GM15510 (cell line): Measurements from ENCODE around the gene GRIK2.

Experiments
- POLR2A ChIP-seq: IDR thresholded peaks from 3 replicates; pipeline ENCODE4 v1.6.1; 2011; ENCODE audit warnings: borderline replicate concordance; ENCODE audit not compliant: insufficient read length; ENCODE audit errors: extremely low read depth

Gene GRIK2

DNA sequence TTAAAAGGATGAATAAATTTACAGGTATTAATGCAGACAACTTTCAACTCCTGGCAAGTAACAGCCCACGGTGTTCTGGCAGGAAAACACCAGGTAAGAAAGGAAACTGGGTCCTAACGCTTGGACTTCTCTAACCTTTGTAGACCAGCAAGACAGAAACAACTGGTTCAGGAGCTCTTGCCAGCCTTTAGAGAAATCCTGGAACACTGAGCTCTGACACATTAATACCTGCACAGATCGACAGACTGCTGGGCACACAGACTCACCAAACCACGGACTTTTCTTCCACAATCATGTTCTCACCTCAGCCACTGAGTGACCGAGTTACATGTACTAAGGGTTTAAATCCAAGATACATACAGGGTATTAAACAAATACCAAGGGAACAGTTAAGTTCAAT, 36.3 kb downstream of the GRIK2 start:
- no peak for TF ChIP-seq POLR2A

DNA sequence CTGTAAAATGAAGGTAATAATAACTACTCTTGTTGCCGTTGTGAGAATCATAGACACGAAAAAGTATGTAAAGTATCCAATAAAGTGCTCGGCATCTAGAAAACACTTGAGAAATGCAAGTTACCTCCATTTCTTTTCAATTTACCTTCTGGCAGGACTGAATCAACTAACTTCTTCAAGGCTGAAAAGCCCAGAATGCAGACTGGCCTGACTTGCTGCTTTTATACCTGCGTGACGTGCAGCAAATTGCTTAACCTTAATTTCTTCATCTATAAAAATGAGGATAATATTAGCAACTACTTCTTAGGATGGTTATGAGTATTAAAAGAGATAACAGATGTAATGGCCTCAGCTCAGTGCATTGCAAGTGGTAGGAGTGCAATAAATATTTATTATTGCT, 39.6 kb downstream of the GRIK2 start:
- TF ChIP-seq POLR2A: no peak

DNA sequence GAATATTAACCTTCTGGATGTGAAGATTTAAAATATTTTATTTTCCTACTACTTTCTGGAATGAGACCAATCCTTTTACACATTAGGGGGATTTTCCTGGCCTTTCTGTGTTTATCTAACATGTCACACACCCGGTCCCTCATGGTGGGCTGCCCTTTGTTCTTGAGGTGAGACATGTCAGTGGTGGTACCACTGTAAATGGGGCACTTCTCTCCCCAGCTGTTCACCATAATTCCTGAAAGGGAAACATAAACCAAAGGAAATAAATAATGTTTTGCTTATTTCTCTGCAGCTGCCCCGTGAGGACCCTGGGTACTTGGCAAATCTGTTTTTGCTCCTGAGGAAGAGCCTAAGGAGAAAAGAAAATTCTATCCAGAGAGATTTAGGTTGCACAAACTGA, 41.1 kb downstream of the GRIK2 start:
- TF ChIP-seq POLR2A: no peak

DNA sequence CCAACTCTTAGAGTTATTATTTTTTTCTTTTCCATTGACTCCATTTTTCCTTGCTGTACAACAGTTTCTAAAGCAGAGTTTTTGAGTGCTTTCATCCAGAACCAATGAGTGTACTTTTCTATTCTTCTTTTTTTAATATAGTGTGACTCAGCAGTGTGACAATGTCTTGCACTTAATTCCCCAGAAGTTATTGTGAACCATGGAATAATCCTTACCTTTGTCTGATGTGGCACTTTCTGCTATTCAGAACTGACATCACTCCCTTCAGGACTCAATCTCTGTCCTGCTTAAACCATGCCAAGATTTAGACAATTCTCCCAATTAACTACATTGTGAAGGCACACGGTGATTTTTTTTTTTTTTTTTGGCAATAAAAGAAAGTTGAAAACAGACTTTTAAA, 41.5 kb downstream of the GRIK2 start:
- no peak for TF ChIP-seq POLR2A

DNA sequence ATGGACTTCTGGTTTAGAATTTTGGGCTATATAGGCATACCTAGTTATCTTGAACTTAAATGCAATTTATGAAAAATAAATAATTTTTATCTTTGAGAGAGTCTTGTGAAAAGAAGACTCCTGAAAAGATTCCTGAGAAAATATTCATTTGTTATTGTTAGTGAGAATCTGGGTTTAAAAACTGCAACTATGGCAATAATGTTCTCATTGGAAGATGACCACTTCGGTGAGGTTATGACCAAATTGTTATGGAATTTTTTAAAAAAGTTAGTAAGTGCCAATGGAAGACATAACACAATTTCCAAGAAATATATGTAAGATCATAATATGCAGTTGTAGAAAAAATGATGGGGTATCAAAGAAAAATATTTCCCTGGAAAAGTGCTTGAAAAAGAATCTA, 46.3 kb downstream of the GRIK2 start:
- TF ChIP-seq POLR2A: no peak

DNA sequence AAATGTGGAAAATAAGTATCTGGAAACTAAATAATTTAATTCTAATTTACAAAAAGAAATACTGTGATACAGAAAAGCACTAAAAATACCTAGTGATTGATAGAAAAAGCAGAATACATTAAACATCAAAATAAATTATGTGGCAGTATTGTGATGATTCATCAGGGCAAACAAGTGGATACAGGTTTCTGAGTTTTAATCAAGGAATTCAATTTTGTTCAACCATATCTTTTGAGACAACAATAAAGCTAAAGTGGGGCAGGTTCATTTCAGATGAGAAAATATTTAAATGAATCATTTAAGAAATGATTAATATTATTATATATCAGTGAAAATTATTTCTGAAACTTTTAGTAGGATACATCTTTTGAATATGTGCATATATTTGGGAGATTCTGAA, 49.8 kb downstream of the GRIK2 start:
- no peak for TF ChIP-seq POLR2A

DNA sequence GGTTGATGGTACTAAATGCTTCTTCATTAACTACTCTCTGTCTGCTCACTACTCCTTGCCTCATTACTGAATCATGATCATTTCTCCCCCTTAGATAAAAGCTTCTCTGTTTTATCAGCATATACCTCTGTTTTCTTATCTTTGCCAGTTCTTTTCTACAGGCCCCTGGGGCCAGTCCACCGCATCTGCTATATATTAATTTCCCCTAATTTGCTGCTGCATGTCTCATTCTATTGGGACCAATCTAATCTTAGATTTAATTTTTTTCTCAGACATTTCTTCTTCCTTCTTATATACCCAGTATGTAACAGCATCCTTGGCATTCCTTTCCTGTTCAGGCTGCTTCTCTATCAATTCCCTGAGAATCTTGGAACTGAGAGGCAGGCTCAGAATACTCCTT, 51.2 kb downstream of the GRIK2 start:
- no peak for TF ChIP-seq POLR2A

DNA sequence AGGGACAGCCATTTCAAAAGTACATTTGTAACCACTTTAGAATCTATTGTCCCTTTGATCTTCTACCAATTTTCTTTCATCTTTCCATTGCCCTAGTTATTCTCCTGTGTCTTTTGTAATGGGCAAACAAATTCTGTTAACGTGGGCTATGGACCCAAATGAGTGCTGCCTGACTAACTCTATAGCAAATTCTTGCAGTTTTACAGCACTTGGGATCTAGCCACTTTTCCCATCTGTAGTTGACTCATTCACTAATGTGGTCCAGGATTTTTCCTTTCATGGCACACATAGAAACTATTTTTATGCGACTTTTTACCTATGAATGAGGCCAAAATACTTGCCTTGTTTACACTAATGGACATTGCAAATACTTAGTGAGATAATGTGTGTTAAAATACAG, 52.0 kb downstream of the GRIK2 start:
- no peak for TF ChIP-seq POLR2A

DNA sequence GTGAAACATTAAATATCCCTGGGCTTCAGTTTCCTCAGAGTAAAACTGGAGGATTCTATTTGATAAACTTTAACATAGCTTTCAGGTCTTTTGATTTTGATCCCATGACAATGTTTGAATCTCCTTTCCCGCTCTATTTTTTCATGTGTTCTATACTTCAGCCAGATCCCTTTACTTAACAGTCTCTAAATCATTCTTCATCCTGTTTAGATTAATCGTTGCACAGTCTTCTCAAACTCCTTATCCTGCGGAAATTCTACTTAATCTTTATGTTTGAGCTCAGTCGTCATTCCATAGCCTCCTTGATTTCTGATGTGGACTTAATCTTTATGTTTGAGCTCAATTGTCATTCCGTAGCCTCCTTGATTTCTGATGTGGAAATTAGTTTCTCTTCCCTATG, 57.4 kb downstream of the GRIK2 start:
- TF ChIP-seq POLR2A: no peak

DNA sequence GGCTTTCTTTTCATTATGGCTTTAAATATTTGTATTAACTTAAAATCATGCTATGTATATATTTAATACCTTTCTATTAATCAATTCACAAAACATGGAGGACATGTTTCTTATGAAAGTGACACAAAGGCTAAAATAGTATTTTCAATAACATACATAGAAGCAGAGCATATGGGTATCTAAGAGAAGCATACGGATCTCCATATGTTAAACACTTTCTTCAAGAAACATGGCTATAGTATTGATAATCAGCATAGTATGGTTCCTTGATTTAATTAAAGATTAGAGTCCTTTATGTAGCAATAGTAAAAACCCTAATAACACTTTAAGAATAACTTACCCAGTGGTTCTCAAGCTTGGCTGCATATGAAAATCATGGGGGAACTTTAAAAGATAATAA, 58.5 kb downstream of the GRIK2 start:
- no peak for TF ChIP-seq POLR2A

DNA sequence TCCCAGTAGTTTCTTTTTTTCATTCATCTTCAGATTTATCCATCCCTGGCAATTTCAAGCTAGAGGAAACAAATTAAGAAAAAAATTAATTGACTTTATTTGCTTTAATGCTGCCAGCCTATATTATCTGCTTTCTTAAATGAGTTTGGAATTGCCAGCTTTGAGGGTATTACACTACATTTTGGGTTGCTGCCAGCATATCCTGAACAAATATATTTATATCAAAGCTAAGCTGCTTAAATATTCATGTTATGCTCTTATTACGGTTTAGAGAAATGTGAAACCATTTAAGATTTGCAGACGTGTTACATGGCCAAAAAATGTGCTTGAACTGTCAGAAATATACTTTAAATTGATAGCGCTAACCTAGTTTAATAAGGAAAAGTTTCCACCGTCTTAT, 59.7 kb downstream of the GRIK2 start:
- no peak for TF ChIP-seq POLR2A

DNA sequence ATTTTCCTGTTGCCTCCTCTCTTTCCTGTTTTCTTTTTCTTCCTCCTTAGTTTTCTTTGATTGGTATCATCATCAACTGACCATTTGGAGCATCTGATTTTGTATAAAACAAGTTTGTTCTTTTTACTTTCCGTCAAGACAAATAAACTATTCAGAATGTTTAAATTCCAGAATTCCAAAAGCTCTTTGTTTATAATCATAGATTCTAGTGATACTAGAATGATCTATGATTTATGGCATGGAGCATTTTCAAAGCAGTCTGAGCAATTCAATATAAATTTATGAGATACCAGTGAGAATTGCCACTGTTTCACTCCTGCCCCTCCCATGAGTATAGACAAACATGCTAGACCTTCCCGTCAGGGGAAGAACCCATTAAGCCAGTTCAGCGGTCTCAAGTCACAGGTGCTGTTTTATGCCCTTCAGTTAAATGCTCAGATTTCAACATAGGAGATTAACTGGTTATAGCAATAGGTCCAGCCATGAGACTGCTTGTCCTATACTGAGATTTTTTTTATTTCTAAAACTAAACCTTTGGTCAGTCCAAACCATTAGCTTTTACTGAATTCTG, 60.7 kb downstream of the GRIK2 start:
- TF ChIP-seq POLR2A: no peak

DNA sequence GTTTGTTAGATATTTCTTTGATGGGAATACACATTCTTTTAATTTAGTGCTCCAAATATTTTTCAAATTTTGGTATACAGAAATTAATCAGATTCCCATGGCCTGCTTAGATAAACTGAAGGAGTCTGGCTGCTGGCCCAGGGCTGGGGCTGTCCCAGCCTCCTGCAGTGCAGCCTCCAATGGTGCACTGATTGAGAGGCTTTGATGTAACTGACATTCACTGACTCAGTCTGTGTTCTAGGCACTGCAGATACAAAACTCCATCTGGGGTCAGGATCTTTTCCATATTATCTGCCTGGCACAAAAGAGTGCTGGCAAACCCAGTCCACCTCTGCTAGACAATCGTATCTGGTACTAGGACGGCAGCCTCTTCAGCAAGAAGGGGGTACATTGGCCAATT, 64.8 kb downstream of the GRIK2 start:
- no peak for TF ChIP-seq POLR2A

DNA sequence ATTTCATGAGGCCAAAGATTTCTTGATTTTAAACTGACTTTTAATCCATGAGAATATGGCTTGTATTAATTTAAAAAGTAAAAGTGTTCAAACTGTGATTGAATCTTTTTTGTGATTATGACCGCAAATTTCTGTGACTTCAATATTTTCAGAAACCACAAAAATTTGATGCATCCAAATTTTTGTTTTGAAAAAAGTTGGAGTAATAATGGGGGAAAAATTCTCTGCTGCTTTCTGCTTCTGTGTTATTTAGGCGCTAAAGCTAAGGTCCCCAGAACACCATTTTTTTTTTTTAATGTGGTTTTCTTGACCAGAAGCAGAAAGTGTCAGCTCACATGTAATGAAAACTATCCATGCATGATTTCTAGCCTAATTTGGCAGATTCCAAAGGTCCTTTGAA, 65.3 kb downstream of the GRIK2 start:
- no peak for TF ChIP-seq POLR2A

DNA sequence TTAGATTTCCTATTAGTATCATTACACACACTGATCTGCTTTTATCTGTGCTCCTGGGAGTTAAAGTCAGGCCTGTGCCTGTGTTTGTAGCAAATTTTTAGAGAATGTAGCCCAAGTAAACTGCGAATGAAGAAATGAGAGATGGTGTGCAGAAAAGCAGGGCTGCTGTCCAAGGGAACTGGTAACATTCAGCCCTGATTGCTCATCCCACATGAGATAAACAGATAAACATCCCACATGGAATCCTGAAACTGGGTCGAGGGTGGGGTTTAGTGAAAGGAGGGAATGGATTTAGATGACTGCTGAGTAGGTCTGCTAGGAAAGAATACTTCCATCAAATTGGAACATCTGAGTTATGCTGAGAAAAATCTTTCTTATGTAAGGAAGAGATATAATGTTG, 69.1 kb downstream of the GRIK2 start:
- no peak for TF ChIP-seq POLR2A

DNA sequence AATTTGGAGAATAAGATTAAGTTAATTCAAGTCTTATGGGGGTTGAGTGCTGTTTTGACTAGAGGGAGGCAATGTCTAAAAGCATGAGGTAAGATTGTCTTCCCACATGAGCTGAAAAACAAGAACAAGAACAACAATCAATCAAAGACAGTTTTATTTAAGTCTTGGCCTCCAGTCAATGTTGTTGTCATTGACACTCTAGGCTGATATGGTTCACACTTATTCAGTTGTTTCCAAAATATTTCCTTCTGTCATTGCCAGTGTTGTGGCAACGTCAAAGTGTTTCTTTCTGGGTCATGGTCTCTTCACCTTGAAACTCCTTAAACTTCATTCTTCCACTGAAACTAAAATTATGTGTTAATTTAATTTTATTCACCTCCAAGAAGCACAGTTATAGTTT, 72.4 kb downstream of the GRIK2 start:
- TF ChIP-seq POLR2A: no peak

DNA sequence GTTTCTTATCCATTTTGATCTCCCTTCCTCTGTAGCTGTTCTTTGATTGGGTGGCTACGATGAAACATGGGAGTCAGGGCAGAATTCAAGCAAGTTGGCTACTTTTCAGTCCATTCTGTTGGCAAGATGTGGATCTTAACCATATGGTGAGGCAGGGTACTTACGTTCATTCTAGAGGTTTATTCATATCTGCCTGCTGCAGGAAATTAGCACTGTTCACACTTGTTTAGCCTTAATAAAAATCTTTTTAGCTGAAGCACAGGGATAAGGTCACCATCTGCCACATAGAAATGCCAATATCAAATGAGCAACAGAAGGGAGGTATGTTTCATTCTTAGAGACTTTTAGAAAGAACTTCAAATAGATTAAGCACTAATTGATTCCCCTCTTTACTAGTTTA, 83.9 kb downstream of the GRIK2 start:
- no peak for TF ChIP-seq POLR2A
